Suppressor macrophage treated with lipopolysaccharide for 4 hours (primary cell): ENCODE data around the gene DHX29.
A peak's percentile ranks its signal among the peaks of the same experiment; 100 is the strongest.

Experiments
- DNase-seq: peaks from one replicate; pipeline ENCODE4 v3.0.0-alpha.2; 2020

DHX29 gene

DNA sequence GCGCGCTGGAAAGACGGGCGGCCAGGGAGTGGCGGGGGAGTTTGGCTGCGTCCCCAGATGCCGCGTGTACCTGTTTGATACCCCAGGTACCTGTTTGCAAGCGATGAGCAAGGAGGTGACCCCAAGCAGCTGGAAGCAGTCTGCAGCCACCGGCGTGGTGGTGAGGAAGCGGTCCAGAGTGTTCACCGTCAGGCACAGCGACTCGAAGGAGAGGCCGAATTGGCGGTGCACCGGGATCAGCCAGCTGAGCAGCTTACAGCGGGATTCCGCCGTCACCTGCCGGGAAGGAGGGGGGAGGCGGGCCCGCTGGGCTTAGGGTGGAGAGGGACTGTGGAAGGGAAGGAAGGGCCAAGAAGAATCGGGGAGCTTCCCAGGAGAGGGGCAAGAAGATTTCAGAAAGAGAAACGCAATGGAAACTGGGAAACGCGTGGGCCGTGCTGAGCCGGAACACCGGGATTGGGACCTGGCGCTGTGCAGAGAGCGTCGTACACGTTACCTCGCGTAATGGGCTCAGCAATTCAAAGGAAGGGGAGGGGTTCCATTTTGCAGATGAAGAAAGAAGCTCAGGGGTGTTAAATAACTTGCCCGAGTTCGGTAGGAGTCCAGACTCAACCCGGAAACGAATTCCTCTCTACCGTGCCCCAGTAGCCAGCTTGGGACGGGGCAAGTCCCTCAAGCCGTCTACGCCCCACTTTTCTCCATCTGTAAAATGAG, 75.1 kb downstream of the DHX29 start:
- DNase-seq: peak; percentile 12

DNA sequence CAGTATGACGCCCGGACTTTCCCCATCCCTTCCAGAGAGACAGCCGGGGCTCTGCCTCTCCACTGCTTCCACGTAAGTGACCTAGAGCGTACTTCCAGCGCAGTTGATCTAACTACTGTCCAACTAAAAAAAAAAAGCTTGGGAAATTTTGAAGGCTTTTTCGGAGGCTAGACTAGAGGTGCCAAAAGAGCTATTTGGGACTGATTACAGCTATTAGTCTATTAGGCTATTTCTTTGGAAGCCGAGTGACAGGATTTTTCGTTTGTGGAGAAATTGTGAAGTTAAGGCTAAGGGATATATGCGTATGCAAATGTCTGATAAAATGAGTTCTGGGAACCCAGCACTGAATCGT, 75.6 kb downstream of the DHX29 start:
- no peak for DNase-seq

DNA sequence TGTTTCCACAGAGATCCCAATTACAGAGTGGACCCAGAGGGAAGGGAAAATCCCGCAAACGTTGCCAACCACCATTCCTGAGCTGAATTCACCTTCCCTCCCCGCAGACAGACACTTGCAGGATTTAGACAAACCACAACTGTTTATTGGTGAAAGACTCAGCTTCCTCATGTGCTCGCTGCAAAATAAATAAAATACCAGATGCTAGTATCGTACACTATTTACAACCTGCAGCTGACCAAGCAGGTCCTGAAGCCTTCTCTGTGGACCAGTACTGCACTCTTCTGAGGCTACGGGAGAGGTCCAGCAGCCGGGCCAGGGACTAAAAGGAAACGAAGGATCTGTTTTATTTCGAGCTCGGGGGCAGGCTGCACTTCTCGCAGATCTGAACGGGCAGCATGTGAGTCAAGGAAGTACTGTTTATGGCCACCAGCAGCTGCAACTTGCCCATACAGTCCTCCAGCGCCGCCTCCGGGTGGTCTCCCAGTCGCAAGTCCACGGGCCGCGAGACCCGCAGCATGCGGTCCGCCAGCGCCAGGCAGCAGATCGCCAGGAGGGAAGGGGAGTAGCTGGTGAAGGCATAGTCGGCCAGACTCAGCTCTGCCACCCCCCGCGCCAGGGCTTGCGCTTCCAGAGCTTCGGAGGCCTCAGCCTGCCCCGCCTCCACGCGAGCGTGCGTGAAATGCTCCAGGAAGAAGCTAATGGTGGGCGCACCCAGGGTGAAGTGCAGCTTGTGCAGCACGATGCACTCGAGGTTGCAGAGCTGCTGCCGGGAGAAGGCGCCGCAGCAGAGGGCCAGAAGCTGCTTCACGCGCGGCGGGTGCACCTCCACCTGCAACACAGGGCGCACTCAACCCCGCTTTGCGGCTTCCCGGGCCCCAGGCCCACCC, 76.2 kb downstream of the DHX29 start:
- DNase-seq: peak; percentile 18

DNA sequence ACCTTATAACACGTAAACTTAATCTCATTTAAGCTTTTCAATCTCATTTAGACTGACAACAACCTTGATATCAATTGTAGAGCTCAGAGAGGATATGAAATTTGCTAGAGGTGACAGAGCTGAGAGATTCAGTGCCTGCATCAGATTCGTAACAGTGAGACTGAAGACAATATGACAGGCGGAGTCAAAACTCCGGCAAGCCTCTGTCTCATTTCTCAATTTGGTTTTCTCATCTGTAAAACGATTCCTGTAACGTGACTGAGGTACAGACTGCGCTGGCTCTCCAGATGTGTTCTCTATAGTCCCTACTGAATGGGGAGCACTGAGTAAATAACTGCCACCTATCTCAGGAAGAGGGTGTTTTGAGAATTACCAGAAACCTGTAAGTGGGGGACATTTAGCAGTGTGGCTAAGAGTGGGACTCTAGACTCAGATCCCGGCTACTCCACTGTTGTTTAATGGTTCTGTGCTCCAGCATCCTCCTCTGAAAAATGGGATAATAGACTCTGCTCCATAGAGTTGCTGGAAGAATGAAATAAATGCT, 77.3 kb downstream of the DHX29 start:
- DNase-seq: no peak

DNA sequence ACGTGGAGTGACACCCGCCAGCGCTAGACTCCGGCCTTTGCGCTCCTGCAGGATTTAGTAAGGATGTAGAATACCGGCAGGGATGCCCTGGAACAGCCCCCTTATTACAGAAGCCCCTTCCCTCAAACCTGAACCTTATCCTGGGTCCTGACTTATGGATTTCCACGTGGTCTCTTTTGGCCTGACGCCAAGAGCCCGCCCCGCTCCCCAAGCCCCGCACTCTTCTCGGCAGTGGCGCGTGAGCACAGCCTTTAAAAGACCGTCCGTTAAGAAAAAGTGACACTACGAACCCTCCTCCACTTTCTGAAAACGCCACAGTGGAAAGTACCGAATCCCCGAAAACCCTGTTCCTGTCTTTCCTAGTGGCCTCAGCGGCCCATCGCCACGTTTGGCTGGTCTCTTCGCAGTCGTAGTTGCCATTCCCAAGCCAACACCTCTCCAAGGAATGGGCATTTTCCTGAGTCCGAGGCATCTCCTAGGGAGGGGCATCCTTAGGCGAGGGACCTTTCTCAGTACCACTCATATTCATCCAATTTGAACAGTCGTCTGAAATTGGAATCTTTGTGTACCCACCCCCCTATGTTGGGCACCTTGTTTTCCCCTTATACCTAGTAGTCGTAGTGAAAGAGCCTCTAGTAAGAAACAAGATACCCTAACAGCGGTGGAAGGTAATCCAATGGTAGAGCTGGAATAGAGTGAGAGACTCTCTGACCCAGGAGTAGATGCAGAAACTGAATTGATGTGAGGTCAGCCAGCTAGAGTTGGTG, 79.6 kb downstream of the DHX29 start:
- DNase-seq: no peak

DNA sequence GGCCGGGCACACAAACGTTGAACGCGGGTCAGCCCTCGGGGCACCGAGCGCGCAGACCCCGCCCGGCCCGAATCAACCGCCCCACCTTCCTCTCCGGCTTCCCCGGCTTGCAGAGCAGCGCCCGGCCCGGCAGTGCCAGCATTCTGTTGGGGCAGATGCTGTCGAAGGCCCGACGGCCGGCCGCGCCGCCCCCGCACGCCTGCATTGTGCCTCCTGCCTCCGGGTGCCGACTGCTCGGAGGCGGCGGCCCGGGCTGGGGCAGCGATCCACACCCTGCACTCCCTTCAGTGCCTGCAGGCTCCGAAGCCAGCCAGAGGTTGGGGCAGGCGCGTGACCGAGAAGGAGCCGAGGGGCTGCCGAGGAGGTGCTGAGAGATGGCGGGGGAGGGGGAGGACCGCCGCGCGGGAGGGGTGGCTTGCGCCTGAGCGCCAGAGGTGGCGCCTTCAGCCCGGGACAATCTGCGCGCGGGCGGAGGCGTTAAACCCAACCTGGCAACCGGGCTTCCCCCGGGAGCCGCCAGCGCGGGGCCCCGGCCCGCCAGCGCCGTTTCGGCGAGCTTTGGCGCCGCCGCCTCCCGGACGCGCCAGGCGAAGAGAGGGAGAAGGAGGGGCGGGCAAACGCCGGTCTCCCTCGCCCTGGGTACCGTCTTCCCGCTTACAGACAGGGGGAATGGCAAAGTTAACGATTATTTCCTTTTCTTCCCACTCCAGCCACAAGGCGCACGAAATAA, 80.4 kb downstream of the DHX29 start, which contains the start of gene MCIDAS:
MCIDAS (minus strand) TSS at position 382 of the 730 bp plus-strand sequence; CDS start at position 205, 177 bp downstream.
- DNase-seq: peak; percentile 30

DNA sequence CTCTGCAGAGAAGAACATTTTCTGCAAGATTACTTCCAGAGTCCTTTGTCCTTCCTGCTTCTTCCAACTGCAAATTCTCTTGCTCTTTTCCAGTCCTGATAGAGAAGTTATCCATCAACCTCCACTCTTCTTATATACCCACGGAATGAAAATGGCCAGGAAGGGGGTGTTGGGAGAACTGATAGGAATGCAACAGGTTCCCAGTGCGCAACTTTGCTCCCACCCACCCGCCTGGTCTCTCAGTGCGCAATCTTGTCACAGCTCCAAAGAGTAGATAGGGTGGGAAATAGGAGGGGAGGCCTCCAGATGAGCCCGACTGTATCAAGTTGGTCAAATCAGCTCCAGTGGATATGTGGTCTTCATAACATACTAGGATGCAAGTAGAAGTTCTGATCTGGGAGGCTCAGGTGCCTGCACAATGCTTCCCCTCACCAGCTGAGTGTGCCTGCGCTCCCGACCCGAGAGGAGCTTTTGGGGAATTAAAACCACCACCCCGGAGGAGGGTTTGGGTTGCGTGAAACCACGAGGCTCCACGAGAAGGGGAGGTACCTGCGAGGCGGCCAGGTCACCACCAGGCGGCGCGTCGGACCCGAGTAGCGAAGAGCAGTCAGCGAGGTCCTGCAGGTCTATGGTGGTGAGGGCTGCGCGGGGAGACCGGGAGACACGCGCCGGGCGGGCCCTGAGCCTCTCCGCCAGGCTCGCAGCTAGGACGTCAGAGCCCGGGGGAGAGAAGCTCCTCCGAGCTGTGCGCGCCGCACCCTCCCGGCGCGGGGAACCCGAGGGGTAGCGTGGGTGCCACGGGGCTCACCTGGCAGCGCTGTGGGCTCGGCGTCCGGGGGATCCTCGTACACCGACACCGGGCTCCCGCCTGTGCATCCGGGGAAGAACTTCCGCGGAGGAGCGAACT, 81.2 kb downstream of the DHX29 start:
- DNase-seq: peak; percentile 21

DNA sequence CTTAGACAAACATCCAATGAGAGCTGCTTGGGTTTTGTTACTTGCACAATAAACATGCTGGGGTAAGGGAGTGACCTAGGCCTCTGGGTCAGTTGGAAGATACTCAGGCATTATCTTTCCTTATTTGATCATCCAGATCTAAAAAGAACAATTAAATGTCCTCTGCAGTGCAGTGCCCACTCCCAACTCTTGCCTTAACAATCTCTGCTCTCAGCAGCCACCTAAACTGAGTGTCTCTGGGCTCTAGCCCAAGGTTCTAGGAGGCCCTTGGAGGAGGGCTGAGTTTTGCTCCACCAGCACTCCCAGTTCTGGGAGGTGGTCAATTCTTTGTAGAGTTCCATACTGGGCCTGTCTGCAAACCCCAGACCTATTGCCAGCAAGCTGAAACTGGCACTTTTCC, 82.1 kb downstream of the DHX29 start:
- no peak for DNase-seq

DNA sequence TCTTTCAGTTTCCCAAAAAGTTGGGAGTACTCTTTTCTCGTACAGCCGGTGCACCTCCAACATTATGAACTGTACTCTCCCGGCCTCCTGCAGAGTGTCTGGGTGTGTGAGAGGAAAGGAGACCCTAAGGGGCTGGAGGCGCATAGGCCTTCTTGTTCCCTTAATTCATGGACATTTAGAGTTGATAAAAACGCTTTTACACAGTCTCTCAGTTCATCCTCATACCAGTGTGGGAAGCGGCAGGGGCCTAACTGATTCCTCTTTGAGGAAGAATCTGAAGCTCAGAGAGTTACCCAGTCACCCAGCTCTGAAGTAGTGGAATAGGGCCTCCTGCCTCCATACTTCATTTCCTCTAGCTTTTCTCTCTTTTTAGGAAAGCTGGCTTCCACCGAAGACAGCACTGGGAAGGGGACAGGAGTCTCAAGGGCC, 83.7 kb downstream of the DHX29 start:
- no peak for DNase-seq

DNA sequence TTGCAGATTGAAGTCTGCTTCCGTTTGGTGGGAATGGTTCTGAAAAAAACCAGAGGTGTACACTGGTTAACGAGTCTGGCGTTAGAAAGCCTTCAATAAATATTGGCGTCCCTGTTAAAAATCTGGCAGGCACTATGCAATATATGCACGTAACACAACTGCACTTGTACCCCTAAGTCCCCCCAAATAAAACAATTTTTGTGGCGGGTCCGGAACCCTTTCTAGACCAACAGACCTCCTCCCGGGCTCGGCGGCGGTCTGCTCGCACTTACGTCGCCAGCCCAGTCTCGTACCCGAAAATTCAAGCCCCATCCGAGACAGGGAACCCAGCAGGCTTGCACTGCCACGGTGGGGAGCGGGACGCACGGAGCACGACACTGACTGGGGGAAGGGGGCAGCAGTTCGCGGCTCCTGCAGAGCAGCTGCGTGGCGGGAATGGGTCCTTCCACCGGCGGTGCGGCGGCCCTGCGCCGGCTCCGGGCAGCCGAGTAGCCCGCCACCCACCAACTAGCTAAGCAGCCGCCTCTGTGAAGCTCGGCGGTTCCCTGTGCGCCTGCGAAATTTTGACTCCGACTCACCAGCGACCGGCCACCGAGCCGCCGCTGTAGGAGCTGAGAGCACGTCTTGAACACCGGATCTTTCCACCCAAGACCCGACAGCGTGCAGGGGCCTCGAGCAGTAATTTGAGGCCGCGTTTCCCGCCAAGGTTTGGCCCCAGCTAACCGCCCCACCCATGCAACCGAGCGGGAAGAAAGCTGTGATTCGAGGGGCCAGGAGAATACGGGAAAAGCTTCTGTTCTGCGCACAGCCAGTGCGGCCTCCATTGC, 84.3 kb downstream of the DHX29 start:
- peak; percentile 3 for DNase-seq

DNA sequence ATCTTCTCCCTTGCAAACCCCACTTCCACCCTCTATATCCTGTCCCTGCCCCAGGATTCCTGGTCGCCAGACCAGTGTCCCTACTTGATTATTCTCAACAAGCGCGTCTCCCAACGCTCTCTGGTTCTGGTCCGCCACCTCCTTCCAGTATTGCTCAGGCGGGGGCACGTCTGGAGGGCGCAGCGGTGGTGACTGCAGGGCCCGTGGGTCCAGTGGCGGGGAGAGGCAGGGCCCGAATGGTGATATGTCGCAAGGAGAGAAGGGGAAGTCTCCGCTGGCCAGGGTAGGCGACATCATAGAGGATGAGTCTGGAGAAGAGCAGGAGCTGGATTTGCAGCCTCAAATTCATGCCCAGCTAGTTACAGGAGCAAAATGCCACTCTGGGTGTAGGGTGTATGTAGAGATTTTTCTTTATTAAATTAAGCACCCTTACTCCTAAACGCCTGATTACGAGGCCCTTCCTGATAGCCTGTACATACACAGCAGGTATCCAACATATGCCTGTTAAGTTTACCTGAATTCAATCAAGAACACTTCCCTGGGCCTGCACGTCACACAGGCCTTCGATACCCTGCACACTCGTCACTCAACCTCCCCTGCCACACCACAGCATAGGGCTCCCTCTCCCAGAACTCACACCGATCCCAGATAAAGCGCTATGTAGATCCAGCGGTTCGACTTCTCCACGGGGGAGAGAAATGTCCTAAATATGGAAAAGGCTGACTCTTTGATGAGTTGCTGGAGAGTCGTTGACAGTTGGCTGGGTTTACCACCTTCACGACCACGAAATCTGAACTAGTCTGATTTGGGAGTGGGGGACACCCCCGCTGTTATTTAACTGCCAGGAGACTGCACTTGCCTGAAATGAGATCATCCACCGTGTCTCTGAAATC, 85.2 kb downstream of the DHX29 start:
- DNase-seq: peak; percentile 43

DNA sequence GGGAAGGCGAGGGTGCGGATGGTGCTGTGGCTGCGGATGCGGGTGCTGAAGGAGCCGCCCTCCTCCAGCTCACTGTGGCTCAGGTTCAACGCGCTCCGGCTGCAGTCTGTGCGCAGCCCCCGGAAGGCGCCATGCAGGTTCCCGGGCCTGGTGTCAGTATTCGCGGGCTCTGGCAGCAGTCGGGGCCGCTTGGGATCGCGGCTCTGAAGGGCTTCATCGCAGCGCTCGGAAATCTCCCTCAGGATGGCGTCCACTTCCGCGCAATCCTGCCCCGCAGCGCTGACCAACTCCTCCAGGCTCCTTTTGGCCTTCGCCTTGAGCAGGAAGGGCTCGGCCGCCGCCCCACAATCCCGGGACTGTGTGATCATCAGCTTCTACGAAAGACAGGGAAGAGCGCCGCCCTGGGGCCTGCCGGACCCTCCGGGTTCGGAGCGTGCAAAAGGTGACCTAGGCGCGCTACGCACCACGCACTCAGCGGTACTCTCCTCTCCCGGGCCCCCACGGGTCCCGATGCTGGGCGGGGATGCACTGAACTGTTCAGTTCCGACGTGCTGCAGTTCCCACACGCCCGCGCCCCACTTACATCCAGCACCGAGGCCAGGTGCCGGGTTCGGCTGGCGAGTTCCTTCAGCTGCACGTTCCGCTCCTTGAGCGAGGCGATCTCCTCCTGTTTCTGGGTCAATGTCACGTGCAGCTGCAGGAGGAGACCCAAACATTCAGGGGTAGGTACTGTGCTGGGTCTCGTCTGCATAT, 86.9 kb downstream of the DHX29 start:
- peak; percentile 11 for DNase-seq

DNA sequence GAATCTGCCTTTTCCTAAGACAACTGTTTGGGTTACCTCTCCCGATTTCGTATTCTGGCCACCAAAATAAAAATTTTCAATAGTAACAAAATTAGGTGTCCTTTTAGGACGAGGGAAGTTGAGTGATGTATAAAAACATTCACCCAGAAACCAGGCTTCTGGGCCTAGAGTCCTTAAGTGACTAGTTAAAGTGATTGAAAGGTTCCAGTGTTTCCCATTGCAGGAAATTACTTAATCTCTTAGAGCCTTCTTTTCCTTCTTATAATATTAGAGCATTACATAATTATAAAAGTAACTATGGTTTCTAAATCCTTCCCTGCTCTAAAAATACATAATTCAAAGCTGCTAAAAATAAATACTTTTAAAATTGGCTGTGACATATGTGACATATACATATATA, 87.7 kb downstream of the DHX29 start:
- DNase-seq: no peak

DNA sequence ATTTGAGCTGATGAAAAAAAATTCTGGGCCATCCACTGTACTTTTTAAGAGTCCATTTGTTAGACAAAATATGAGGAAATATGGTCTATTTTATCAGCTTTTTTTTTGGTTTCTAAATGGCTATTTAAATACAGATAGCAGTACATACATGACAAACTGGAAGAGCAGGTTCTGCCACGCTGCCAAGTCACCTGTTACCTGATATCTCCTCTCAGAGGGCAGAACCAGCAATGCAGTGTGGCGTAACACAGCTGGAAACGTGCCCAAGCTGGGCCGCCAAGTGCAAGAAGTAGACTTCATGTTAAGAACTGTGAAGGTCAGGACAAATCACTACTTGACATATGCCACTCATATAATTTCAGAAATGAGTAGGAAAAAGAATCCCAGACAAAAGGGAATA, 88.5 kb downstream of the DHX29 start:
- DNase-seq: no peak

DNA sequence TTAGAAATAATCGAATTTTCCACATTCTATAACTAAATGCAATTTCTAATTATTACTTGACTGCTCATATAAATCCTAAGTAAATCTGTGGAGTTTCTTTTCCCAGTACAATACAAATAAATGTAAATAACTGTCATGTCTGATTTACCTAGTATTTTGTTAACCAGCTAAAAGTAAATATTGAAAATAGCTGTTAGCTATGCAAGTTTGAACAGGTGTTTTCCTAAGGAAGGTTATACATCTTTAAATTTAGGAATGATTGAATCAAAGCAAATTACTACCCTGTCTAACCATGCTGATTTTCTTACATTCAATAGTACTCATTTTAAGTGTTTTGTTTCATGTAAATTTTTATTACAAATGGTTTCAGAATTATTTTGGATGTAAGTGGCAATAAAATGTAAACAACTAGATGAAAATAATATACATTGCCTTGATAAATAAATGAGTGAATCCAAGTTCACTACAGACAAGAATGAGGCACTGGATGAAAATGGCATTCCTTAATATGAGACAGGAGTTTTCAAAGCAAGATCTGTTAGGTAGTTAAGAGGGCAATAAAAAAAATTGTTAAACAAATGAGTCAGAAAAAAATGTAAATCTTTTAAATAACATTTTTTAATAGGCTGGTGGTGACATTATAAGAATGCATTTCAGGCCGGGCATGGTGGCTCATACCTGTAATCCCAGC, 96.2 kb downstream of the DHX29 start:
- DNase-seq: no peak
